ENCODE data around the gene GPR50. TPM values are rescaled to one million over a fixed set of nuclear protein-coding genes. Genes with fewer than 3 reads are reported as not detected.

Gene GPR50
- total RNA-seq, 1 experiment from 2014 or later = not detected

DNA sequence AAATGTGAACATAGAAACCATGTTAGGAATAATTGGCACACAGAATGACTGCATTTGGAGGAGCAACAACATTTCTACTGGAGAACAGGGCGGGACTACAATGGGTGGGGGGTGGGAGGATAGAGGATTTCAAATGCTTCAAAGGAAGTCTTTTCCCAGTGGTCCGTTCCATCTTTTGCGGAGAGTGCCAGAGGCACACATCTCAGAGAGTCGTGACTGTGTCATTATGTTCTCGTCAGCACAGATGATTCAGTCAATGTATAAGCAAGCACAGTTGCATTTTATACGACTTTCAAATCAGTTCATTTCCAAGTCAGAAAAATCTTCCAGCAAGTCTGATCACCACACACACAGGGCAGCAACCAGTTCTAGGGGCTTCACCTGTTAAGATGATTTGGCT is 22.7 kb upstream of the GPR50 start:
- DNase-seq (ENCODE audit: low read depth, low spot score) (no peak), ATAC-seq (no peak)
- H3K36me3 ChIP-seq (ENCODE audit: control insufficient read depth in 1 of 2, insufficient read depth in 2 of 2, low read length in 2 of 2) = no peaks in the 10 kb centered on the region
- no peaks in the 10 kb centered on the region for H3K9me2 ChIP-seq (ENCODE audit: insufficient read depth)
- H3K9me3 ChIP-seq (ENCODE audit: control insufficient read depth in 1 of 2, insufficient read depth in 1 of 2, low read depth in 1 of 2, low read length in 2 of 2) = no peaks in the 10 kb centered on the region
- no TSS peak for BruUV-seq (replicated peaks)
- TF ChIP-seq ELF1 (IDR thresholded peaks at IDR 0.05; ENCODE audit: borderline replicate concordance, low read depth) (no peak), EZH2phosphoT487 (IDR thresholded peaks at IDR 0.05; ENCODE audit: borderline replicate concordance) (no peak), TCF7L2 (IDR thresholded peaks at IDR 0.05; ENCODE audit: borderline replicate concordance, extremely low read depth, insufficient read depth, insufficient read length) (no peak), EZH2 (IDR thresholded peaks at IDR 0.05) (no peak), YY1 (IDR thresholded peaks at IDR 0.05; ENCODE audit: extremely low read depth, insufficient replicate concordance, low read depth, low read length) (no peak), CBX3 (IDR thresholded peaks at IDR 0.05; ENCODE audit: low read depth) (no peak), CEBPB (IDR thresholded peaks at IDR 0.05; ENCODE audit: low read depth) (no peak), ZNF274 (IDR thresholded peaks at IDR 0.05; ENCODE audit: low read depth, low read length) (no peak), SRF (IDR thresholded peaks at IDR 0.05; ENCODE audit: low read depth) (no peak), RAD21 (IDR thresholded peaks at IDR 0.05; ENCODE audit: low read depth) (no peak)
- TF ChIP-seq, protein P1, sequence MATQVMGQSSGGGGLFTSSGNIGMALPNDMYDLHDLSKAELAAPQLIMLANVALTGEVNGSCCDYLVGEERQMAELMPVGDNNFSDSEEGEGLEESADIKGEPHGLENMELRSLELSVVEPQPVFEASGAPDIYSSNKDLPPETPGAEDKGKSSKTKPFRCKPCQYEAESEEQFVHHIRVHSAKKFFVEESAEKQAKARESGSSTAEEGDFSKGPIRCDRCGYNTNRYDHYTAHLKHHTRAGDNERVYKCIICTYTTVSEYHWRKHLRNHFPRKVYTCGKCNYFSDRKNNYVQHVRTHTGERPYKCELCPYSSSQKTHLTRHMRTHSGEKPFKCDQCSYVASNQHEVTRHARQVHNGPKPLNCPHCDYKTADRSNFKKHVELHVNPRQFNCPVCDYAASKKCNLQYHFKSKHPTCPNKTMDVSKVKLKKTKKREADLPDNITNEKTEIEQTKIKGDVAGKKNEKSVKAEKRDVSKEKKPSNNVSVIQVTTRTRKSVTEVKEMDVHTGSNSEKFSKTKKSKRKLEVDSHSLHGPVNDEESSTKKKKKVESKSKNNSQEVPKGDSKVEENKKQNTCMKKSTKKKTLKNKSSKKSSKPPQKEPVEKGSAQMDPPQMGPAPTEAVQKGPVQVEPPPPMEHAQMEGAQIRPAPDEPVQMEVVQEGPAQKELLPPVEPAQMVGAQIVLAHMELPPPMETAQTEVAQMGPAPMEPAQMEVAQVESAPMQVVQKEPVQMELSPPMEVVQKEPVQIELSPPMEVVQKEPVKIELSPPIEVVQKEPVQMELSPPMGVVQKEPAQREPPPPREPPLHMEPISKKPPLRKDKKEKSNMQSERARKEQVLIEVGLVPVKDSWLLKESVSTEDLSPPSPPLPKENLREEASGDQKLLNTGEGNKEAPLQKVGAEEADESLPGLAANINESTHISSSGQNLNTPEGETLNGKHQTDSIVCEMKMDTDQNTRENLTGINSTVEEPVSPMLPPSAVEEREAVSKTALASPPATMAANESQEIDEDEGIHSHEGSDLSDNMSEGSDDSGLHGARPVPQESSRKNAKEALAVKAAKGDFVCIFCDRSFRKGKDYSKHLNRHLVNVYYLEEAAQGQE (IDR thresholded peaks at IDR 0.05; ENCODE audit: low read depth) = no peak
- no peak overlapping the region for H3K4me3 ChIP-seq (replicated peaks in 1 of 2; ENCODE audit: low read depth in 1 of 2, low read length in 2 of 2)
- intact Hi-C loops (cut with micrococcal nuclease) = loop anchor here (1.0 to 5.0 kb wide), 4 partner anchors 207 to 1479 kb away; no protein-coding TSS in a partner anchor
- no peak overlapping the region for H2AFZ ChIP-seq (ENCODE audit: low read depth, low read length, poor library complexity, severe bottlenecking)
- H3K4me2 ChIP-seq (ENCODE audit: low read length) = no peak overlapping the region
- H3K27ac ChIP-seq (ENCODE audit: low read depth, low read length) = no peak overlapping the region
- H3K27me3 ChIP-seq (ENCODE audit: insufficient read depth, low read length) = 0 out of 2 replicates have a peak, but pooled peaks cover 3% of the 10 kb centered on the region
- ChIA-PET RAD21 (ENCODE audit: low non-redundant PET in 1 of 2, low total read pairs in 2 of 2, uncharacterized antibody in 2 of 2, unreplicated experiment in 2 of 2) (no interaction called here), POLR2A (no interaction called here), CTCF (no interaction called here)
- H3K4me1 ChIP-seq (ENCODE audit: control insufficient read depth in 1 of 2, insufficient read depth in 2 of 2, low read length in 2 of 2) = no peaks in the 10 kb centered on the region
- H3K9ac ChIP-seq (ENCODE audit: low read length) = no peak overlapping the region
- H3K79me2 ChIP-seq (ENCODE audit: insufficient read depth, low read length) = no peaks in the 10 kb centered on the region
- no peaks in the 10 kb centered on the region for H4K20me1 ChIP-seq (ENCODE audit: insufficient read depth)

All from HCT116 (cell line).